HepG2 (cell line): ENCODE results near the gene ACSF3. TPM values are rescaled to one million over a fixed set of nuclear protein-coding genes. Genes with fewer than 3 reads are reported as not detected.
A peak's percentile ranks its signal among the peaks of the same experiment; 100 is the strongest.

Source experiments
- ATF7-NPFF ChIP-seq: sonication (generic); formaldehyde crosslinking; IDR thresholded peaks from 2 replicates; pipeline ENCODE4 v1.8.1; 2023; ENCODE audit warnings: mild to moderate bottlenecking, low read depth, missing genetic modification reagents, moderate library complexity
- BHLHE40 ChIP-seq: IDR thresholded peaks from 2 replicates; pipeline ENCODE4 v1.6.1; 2011; ENCODE audit warnings: low read length, improper control_type of control experiment
- JUNB ChIP-seq: sonication (generic); formaldehyde crosslinking; IDR thresholded peaks from 2 replicates; pipeline ENCODE4 v1.8.0; 2022; ENCODE audit warnings: missing genetic modification reagents, mild to moderate bottlenecking, borderline replicate concordance
- KDM6A ChIP-seq: IDR thresholded peaks from 2 replicates; pipeline ENCODE4 v1.6.1; 2016; ENCODE audit warnings: low read depth
- MAFG ChIP-seq: sonication (generic); formaldehyde crosslinking; IDR thresholded peaks from 2 replicates; pipeline ENCODE4 v1.5.1; 2020; ENCODE audit warnings: mild to moderate bottlenecking, missing genetic modification reagents
- MBNL3 ChIP-seq: fragments of 250-450 bp; sonication (Bioruptor Pico); conservative IDR thresholded peaks from 2 replicates; pipeline ENCODE4 v1.8.0; 2022; ENCODE audit warnings: mild to moderate bottlenecking, inconsistent platforms
- MIER2 ChIP-seq: IDR thresholded peaks from 2 replicates; pipeline ENCODE4 v1.6.1; 2016; ENCODE audit warnings: missing biosample characterization, missing genetic modification reagents
- POGK ChIP-seq: sonication (generic); formaldehyde crosslinking; conservative IDR thresholded peaks from 2 replicates; pipeline ENCODE4 v1.8.0; 2022; ENCODE audit warnings: mild to moderate bottlenecking, moderate library complexity, missing genetic modification reagents
- PPARG ChIP-seq: conservative IDR thresholded peaks from 2 replicates; pipeline ENCODE4 v1.6.1; 2016; ENCODE audit warnings: missing biosample characterization, missing genetic modification reagents
- REXO4 ChIP-seq: sonication (generic); formaldehyde crosslinking; IDR thresholded peaks from 2 replicates; pipeline ENCODE4 v1.8.0; 2022; ENCODE audit warnings: missing genetic modification reagents, mild to moderate bottlenecking, borderline replicate concordance
- SUZ12 ChIP-seq: fragments of 150-350 bp; IDR thresholded peaks from 2 replicates; pipeline ENCODE4 v1.6.1; 2014; ENCODE audit warnings: low read depth, low read length
- YEATS2 ChIP-seq: sonication (generic); formaldehyde crosslinking; IDR thresholded peaks from 2 replicates; pipeline ENCODE4 v1.4.0; 2020; ENCODE audit warnings: missing genetic modification reagents, borderline replicate concordance
- ZEB1 ChIP-seq: IDR thresholded peaks from 2 replicates; pipeline ENCODE4 v1.6.1; 2012; ENCODE audit warnings: mild to moderate bottlenecking, low read depth, inconsistent platforms; ENCODE audit not compliant: insufficient replicate concordance
- ZNF180 ChIP-seq: sonication (generic); formaldehyde crosslinking; IDR thresholded peaks from 2 replicates; pipeline ENCODE4 v1.4.0; 2020; ENCODE audit warnings: low read depth, missing genetic modification reagents, borderline replicate concordance
- ZNF644 ChIP-seq: IDR thresholded peaks from 2 replicates; pipeline ENCODE4 v1.6.1; 2016; ENCODE audit warnings: low read depth
- ZNF670 ChIP-seq: sonication (generic); formaldehyde crosslinking; IDR thresholded peaks from 2 replicates; pipeline ENCODE4 v1.8.0; 2022; ENCODE audit warnings: mild to moderate bottlenecking, missing genetic modification reagents, borderline replicate concordance
- polyA plus RNA-seq, 8 experiments: library from polyadenylated mRNA; depleted of rRNA in 3 of 8; stranded (reverse) in 7 of 8; unstranded in 1 of 8; fragments of >200 nt; fragmentation: Illumina TruSeq in 4 of 8; extraction: Trizol in 4 of 8; gene quantifications; 2 replicates each; pipeline versions ENCODE4 v1.2.1 to v1.2.3, GENCODE V29; 2011 to 2016; ENCODE audit warnings: low read depth in 4 of 8, missing spikeins in 1 of 8, mixed read lengths in 1 of 8; ENCODE audit not compliant: insufficient read depth in 1 of 8
- total RNA-seq, 5 experiments: library from RNA; depleted of rRNA; stranded (reverse); fragments of >200 nt; fragmentation: Illumina TruSeq; extraction: Trizol; gene quantifications; 2 replicates each; pipeline ENCODE4 v1.2.3, GENCODE V29; 2016; ENCODE audit warnings: low read depth in 1 of 5
- TF ChIP-seq, protein P1 (sequence below): sonication (generic); formaldehyde crosslinking; IDR thresholded peaks from 2 replicates; pipeline ENCODE4 v1.8.1; 2022; ENCODE audit warnings: low read depth, mild to moderate bottlenecking, missing genetic modification reagents
- TF ChIP-seq, protein P2 (sequence below): IDR thresholded peaks from 2 replicates; pipeline ENCODE4 v1.6.1; 2016; ENCODE audit warnings: low read depth, control low read depth
- TF ChIP-seq, protein P3 (sequence below): sonication (generic); formaldehyde crosslinking; IDR thresholded peaks from 2 replicates; pipeline ENCODE4 v1.4.0; 2020; ENCODE audit warnings: low read depth, mild to moderate bottlenecking, missing genetic modification reagents

Gene ACSF3
- total and polyA plus RNA-seq, 2 of the 13 experiments (the other 11 are each of a cell fraction or from before 2014, with no cell fraction given), result 14.9 to 30.6 TPM

DNA sequence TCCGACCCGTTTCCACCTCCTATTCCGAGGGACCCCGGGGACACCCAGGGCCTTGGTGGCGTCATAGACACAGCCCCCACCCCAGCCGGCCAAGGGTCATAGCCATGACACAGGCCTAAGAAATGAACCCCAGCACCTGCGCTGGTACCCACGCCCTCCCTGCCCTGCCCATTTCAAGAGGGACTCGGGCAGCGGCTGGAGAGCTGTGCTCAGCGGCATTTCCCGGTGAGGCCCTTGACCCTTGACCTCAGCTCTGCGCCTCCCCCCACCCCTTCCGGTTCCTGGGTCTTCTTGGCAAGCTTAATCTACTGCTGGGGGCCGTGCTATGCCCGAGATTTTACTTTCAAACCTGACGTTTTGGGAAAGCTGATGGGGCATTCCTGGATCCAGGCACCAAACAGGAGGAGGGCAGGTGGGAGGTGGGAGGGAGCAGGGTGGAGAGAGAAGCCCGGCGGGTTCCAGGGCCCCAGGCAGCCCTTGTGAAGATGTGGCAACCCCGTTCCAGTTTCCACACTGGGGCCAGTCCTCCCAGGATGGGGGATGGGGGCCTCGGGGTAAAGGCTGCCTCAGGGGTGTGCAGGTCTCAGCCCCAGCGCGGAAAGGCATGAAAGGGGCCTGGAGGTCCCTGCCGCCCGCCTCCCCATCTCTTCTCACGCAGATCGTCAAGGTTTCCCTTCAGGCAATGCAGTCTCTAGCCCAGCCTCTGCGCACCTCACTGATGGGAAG is 106.6 kb downstream of the ACSF3 start, which contains the start of gene SLC22A31 (continued):
- TF ChIP-seq YEATS2 (peak; percentile 39; the same call in 1 of the 2 replicates), POGK (CRISPR knock-in tag) (peak; percentile 29), SUZ12 (no peak), MBNL3 (CRISPR knock-in tag) (no peak), MIER2 (CRISPR knock-in tag) (no peak), ZNF180 (CRISPR knock-in tag) (no peak), BHLHE40 (no peak), KDM6A (CRISPR knock-in tag) (no peak), MAFG (CRISPR knock-in tag) (no peak), ZNF670 (CRISPR knock-in tag) (no peak), REXO4 (no peak), ZNF644 (CRISPR knock-in tag) (no peak), JUNB (no peak), ZEB1 (no peak), PPARG (CRISPR knock-in tag) (peak; percentile 35; the same call in 1 of the 2 replicates), ATF7-NPFF (CRISPR knock-in tag) (peak; percentile 46; the same call in 1 of the 2 replicates)
- TF ChIP-seq, protein P1, sequence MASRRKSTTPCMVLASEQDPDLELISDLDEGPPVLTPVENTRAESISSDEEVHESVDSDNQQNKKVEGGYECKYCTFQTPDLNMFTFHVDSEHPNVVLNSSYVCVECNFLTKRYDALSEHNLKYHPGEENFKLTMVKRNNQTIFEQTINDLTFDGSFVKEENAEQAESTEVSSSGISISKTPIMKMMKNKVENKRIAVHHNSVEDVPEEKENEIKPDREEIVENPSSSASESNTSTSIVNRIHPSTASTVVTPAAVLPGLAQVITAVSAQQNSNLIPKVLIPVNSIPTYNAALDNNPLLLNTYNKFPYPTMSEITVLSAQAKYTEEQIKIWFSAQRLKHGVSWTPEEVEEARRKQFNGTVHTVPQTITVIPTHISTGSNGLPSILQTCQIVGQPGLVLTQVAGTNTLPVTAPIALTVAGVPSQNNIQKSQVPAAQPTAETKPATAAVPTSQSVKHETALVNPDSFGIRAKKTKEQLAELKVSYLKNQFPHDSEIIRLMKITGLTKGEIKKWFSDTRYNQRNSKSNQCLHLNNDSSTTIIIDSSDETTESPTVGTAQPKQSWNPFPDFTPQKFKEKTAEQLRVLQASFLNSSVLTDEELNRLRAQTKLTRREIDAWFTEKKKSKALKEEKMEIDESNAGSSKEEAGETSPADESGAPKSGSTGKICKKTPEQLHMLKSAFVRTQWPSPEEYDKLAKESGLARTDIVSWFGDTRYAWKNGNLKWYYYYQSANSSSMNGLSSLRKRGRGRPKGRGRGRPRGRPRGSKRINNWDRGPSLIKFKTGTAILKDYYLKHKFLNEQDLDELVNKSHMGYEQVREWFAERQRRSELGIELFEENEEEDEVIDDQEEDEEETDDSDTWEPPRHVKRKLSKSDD (CRISPR knock-in tag), result no peak
- TF ChIP-seq, protein P2, sequence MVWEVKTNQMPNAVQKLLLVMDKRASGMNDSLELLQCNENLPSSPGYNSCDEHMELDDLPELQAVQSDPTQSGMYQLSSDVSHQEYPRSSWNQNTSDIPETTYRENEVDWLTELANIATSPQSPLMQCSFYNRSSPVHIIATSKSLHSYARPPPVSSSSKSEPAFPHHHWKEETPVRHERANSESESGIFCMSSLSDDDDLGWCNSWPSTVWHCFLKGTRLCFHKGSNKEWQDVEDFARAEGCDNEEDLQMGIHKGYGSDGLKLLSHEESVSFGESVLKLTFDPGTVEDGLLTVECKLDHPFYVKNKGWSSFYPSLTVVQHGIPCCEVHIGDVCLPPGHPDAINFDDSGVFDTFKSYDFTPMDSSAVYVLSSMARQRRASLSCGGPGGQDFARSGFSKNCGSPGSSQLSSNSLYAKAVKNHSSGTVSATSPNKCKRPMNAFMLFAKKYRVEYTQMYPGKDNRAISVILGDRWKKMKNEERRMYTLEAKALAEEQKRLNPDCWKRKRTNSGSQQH, result no peak
- TF ChIP-seq, protein P3, sequence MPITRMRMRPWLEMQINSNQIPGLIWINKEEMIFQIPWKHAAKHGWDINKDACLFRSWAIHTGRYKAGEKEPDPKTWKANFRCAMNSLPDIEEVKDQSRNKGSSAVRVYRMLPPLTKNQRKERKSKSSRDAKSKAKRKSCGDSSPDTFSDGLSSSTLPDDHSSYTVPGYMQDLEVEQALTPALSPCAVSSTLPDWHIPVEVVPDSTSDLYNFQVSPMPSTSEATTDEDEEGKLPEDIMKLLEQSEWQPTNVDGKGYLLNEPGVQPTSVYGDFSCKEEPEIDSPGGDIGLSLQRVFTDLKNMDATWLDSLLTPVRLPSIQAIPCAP, result no peak
